ENCODE data around the gene TANGO2.

DNA sequence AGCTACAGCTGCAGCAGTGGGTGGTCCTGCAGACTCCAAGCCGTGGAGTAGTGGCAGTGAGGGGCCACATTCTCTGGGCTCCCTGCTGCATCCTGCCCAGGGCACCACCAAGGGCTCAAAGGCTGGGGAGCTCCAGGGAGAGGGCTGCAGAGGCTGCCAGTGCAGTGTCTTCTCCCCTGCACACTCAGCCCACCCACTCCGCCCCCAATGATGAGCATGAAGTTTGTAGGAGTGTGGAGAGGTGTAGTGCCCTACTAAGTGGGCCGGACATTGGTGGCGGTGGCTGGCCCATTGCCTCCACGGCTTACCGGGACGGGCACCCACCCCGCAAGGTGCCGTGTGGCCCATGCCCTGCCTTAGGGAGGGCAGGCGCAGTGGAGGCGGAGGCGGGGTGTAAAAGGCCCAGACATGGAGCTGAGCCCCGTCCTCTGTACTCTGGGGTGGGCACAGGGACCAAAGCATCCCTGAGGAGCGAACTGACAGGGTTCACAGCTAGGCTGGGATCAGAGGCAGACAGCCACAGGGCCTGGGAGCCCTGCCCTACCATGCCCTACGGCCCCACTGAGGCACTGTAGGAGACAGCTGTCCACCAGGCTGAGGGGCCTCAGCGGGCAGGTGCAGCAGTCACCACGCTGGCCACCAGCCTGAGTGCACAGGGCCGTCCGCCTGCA lies 23.2 kb upstream of the TANGO2 start:
- TF ChIP-seq, protein P1, sequence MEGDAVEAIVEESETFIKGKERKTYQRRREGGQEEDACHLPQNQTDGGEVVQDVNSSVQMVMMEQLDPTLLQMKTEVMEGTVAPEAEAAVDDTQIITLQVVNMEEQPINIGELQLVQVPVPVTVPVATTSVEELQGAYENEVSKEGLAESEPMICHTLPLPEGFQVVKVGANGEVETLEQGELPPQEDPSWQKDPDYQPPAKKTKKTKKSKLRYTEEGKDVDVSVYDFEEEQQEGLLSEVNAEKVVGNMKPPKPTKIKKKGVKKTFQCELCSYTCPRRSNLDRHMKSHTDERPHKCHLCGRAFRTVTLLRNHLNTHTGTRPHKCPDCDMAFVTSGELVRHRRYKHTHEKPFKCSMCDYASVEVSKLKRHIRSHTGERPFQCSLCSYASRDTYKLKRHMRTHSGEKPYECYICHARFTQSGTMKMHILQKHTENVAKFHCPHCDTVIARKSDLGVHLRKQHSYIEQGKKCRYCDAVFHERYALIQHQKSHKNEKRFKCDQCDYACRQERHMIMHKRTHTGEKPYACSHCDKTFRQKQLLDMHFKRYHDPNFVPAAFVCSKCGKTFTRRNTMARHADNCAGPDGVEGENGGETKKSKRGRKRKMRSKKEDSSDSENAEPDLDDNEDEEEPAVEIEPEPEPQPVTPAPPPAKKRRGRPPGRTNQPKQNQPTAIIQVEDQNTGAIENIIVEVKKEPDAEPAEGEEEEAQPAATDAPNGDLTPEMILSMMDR (IDR thresholded peaks at IDR 0.05): no peak
- TF ChIP-seq POLR2A (IDR thresholded peaks at IDR 0.05): no peak
